Neuronal stem cell (in vitro differentiated cells): Measurements from ENCODE around the gene LMF2.
"Not testable (repeated sequence)": the region's sequence is repeated elsewhere in the genome, so short reads cannot be mapped to it uniquely, and the experiment has no call there.

ENCODE experiments used
- DNase-seq: peaks from one replicate; pipeline ENCODE4 v3.0.0-alpha.2; 2013; ENCODE audit warnings: low spot score
- H2AFZ ChIP-seq: one replicate; pipeline ENCODE4 v1.6.1; 2013; ENCODE audit warnings: mild to moderate bottlenecking, low read length, inconsistent platforms
- H2AK5ac ChIP-seq: 2 replicates; pipeline ENCODE4 v1.6.1; 2013; ENCODE audit warnings: low read depth, mild to moderate bottlenecking, inconsistent platforms, low read length, moderate library complexity, mixed read lengths
- H2BK120ac ChIP-seq: 2 replicates; pipeline ENCODE4 v1.6.1; 2013; ENCODE audit warnings: low read depth, mild to moderate bottlenecking, inconsistent platforms, low read length, moderate library complexity, mixed read lengths
- H2BK12ac ChIP-seq: one replicate; pipeline ENCODE4 v1.6.1; 2013; ENCODE audit warnings: low read length, inconsistent platforms
- H2BK15ac ChIP-seq: 2 replicates; pipeline ENCODE4 v1.6.1; 2013; ENCODE audit warnings: mild to moderate bottlenecking, low read length, inconsistent platforms, mixed read lengths
- H2BK5ac ChIP-seq: one replicate; pipeline ENCODE4 v1.6.1; 2013; ENCODE audit warnings: inconsistent platforms, mild to moderate bottlenecking, low read length, moderate library complexity
- H3K14ac ChIP-seq: one replicate; pipeline ENCODE4 v1.6.1; 2013; ENCODE audit warnings: low read length, inconsistent platforms
- H3K18ac ChIP-seq: 2 replicates; pipeline ENCODE4 v1.6.1; 2013; ENCODE audit warnings: low read length, inconsistent platforms
- H3K23ac ChIP-seq: 2 replicates; pipeline ENCODE4 v1.6.1; 2013; ENCODE audit warnings: low read depth, mild to moderate bottlenecking, mixed read lengths, low read length, inconsistent platforms; ENCODE audit not compliant: poor library complexity
- H3K27ac ChIP-seq: replicated peaks from 3 replicates; pipeline ENCODE4 v1.5.1; 2013; ENCODE audit warnings: low read length, inconsistent platforms
- H3K27me3 ChIP-seq, 3 experiments: 2 replicates each; pipeline ENCODE4 v1.6.1; 2013; ENCODE audit warnings: low read length in 3 of 3, mild to moderate bottlenecking in 2 of 3, inconsistent platforms in 1 of 3, low read depth in 1 of 3, mixed read lengths in 1 of 3, moderate library complexity in 1 of 3; ENCODE audit not compliant: control insufficient read depth in 3 of 3, insufficient read depth in 3 of 3
- H3K36me3 ChIP-seq, 2 donors: replicated peaks in 1 of 2; 2 replicates each; pipeline ENCODE4 v1.6.1; 2013; ENCODE audit warnings: low read length in 2 of 2; ENCODE audit not compliant: control insufficient read depth in 2 of 2, insufficient read depth in 2 of 2
- H3K4ac ChIP-seq: 2 replicates; pipeline ENCODE4 v1.6.1; 2013; ENCODE audit warnings: inconsistent platforms, mild to moderate bottlenecking, low read length, moderate library complexity
- H3K4me1 ChIP-seq, 2 donors: 1 replicate in 1 of 2; 2 replicates in 1 of 2; pipeline ENCODE4 v1.6.1; 2013; ENCODE audit warnings: low read length in 2 of 2, low read depth in 1 of 2; ENCODE audit not compliant: control insufficient read depth in 2 of 2, insufficient read depth in 1 of 2
- H3K4me2 ChIP-seq: one replicate; pipeline ENCODE4 v1.6.1; 2013; ENCODE audit warnings: mild to moderate bottlenecking, low read length, inconsistent platforms; ENCODE audit not compliant: insufficient read depth, poor library complexity, severe bottlenecking
- H3K4me3 ChIP-seq, 2 donors: 2 replicates each; pipeline ENCODE4 v1.5.1; 2013; ENCODE audit warnings: low read length in 2 of 2, mild to moderate bottlenecking in 2 of 2, inconsistent platforms in 1 of 2, moderate library complexity in 1 of 2
- H3K79me1 ChIP-seq: one replicate; pipeline ENCODE4 v1.6.1; 2013; ENCODE audit warnings: low read depth, mild to moderate bottlenecking, inconsistent platforms, low read length, moderate library complexity
- H3K9ac ChIP-seq: one replicate; pipeline ENCODE4 v1.6.1; 2013; ENCODE audit warnings: mild to moderate bottlenecking, low read depth, low read length, inconsistent platforms; ENCODE audit not compliant: poor library complexity
- H3K9me3 ChIP-seq, 2 donors: replicated peaks in 1 of 2; 2 replicates each; pipeline versions ENCODE3 to v1.6.1; 2013; ENCODE audit warnings: low read length in 2 of 2, mild to moderate bottlenecking in 2 of 2, inconsistent platforms in 1 of 2, low read depth in 1 of 2, mixed read lengths in 1 of 2, moderate library complexity in 1 of 2; ENCODE audit not compliant: control insufficient read depth in 2 of 2, insufficient read depth in 1 of 2
- H4K8ac ChIP-seq: one replicate; pipeline ENCODE4 v1.6.1; 2013; ENCODE audit warnings: low read depth, mild to moderate bottlenecking, inconsistent platforms, low read length, moderate library complexity
- H4K91ac ChIP-seq: one replicate; pipeline ENCODE4 v1.6.1; 2013; ENCODE audit warnings: low read length, low read depth, mild to moderate bottlenecking, inconsistent platforms; ENCODE audit not compliant: poor library complexity
- WGBS, 2 donors: extraction: QIAGEN DNeasy Blood & Tissue Kit; methylation state at CpG; one replicate each; pipeline ENCODE4 v1.1.7; 2013; ENCODE audit warnings: missing lambda C conversion rate in 2 of 2, mixed read lengths in 1 of 2; ENCODE audit not compliant: insufficient read length in 2 of 2, insufficient replicate concordance in 1 of 2; ENCODE audit errors: extremely low coverage in 2 of 2; 5-methylcytosine and 5-hydroxymethylcytosine counted together

LMF2 gene

DNA sequence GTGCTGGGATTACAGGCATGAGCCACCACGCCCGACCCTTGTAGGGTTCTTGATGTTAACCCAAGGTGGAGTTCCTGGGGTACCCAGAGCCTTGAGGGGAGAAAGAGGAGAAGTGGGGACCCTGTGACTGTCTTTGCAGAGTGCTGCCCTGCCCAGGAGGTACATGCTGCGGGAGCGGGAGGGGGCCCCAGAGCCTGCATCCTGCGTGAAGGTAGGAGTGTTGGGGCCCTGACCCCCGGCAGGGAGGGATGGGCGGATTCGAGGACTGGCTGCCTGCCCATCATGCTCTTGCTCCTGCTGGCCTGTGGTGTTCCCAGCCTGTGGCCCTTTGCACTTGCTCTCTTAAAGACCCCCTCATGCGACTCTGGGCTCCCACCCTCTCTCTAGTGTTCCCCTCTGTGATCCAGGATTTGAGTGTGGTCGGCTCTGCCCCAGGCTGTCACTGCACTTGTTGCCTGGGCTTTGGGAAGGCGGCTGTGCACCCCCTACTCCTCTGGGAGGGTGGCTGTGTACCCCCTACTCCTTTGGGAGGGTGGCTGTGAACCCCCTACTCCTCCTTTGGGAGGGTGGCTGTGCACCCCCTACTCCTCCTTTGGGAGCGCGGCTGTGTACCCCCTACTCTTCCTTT lies 13.4 kb upstream of the LMF2 start:
- no CpG with 5 or more reads among the region's 13 CpGs for WGBS, 2 donors
- H3K36me3 ChIP-seq = peaks cover 64 to 82% of the 10 kb centered on the region in 2 donors
- no peak overlapping the region for H3K9ac ChIP-seq
- no peak overlapping the region for H2BK12ac ChIP-seq
- peak overlapping the region in 1 of 2 donors; percentile 34 for H3K4me3 ChIP-seq
- no peak overlapping the region for H2AK5ac ChIP-seq
- no peak overlapping the region for H2BK15ac ChIP-seq
- H3K4me2 ChIP-seq = no peak overlapping the region
- H3K27me3 ChIP-seq = no peaks in the 10 kb centered on the region
- no peak overlapping the region for H3K4ac ChIP-seq
- H2BK5ac ChIP-seq = no peak overlapping the region
- H3K18ac ChIP-seq = no peak overlapping the region
- no peak overlapping the region for H3K23ac ChIP-seq
- peak overlapping the region; percentile 56 for H3K14ac ChIP-seq
- peak overlapping the region; percentile 3 for H4K8ac ChIP-seq
- H2AFZ ChIP-seq = no peak overlapping the region
- peaks cover 22% of the 10 kb centered on the region for H3K79me1 ChIP-seq
- no peak for DNase-seq
- no peaks in the 10 kb centered on the region for H3K9me3 ChIP-seq
- no peak overlapping the region for H4K91ac ChIP-seq
- no peak overlapping the region for H2BK120ac ChIP-seq
- H3K4me1 ChIP-seq = peaks cover 5 to 9% of the 10 kb centered on the region in 2 donors
- H3K27ac ChIP-seq = no peak overlapping the region

DNA sequence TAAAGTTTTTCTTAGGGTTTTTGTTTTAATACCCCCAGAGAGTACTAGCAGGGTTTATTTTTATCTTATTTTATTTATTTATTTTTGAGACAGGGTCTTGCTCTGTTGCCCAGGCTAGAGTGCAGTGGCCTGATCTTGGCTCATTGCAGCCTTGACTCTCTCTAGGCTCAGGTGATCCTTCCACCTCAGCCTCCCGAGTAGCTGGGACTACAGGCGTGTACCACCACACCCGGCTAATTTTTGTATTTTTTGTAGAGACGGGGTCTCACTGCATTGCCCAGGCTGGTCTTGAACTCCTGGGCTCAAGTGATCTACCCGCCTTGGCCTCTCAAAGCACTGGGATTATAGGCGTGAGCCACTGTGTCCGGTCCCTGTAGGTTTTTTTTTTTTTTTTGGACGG lies 12.7 kb upstream of the LMF2 start:
- not testable (repeated sequence) for H2BK15ac ChIP-seq, H4K91ac ChIP-seq, H3K4me3 ChIP-seq, H3K4me2 ChIP-seq, H2AFZ ChIP-seq, H3K27me3 ChIP-seq, H3K4ac ChIP-seq, H3K14ac ChIP-seq, H2BK5ac ChIP-seq, H3K4me1 ChIP-seq, H2BK12ac ChIP-seq, H2BK120ac ChIP-seq, DNase-seq, H2AK5ac ChIP-seq, H3K18ac ChIP-seq, H3K9me3 ChIP-seq, H3K9ac ChIP-seq, H3K27ac ChIP-seq, H3K23ac ChIP-seq, H4K8ac ChIP-seq
- Histone ChIP-seq H3K79me1 (peaks cover 22% of the 10 kb centered on the region), H3K36me3 (peaks cover 64 to 86% of the 10 kb centered on the region in 2 donors)
- no CpG with 5 or more reads among the region's 8 CpGs for WGBS, 2 donors

- peaks cover 67 to 86% of the 10 kb centered on the region in 2 donors for H3K36me3 ChIP-seq
- no peak overlapping the region for H2BK120ac ChIP-seq
- no peak overlapping the region for H3K4me2 ChIP-seq
- H3K27ac ChIP-seq = no peak overlapping the region
- H3K23ac ChIP-seq = no peak overlapping the region
- no peak overlapping the region for H3K14ac ChIP-seq
- H3K4me1 ChIP-seq = peaks cover 0 to under 1% of the 10 kb centered on the region in 2 donors
- no CpG with 5 or more reads among the region's 8 CpGs for WGBS, 2 donors
- no peak overlapping the region for H2BK5ac ChIP-seq
- H2AK5ac ChIP-seq = no peak overlapping the region
- no peak overlapping the region for H3K4me3 ChIP-seq
- H3K4ac ChIP-seq = no peak overlapping the region
- no peak for DNase-seq
- H3K79me1 ChIP-seq = peaks cover 24% of the 10 kb centered on the region
- no peaks in the 10 kb centered on the region for H3K27me3 ChIP-seq
- no peak overlapping the region for H4K8ac ChIP-seq
- no peak overlapping the region for H4K91ac ChIP-seq
- no peak overlapping the region for H2AFZ ChIP-seq
- no peak overlapping the region for H2BK15ac ChIP-seq
- H2BK12ac ChIP-seq = no peak overlapping the region
- no peaks in the 10 kb centered on the region for H3K9me3 ChIP-seq
- H3K9ac ChIP-seq = no peak overlapping the region
- no peak overlapping the region for H3K18ac ChIP-seq
Measured at GRCh38 chr22:50519151-50519550, 11.6 kb upstream of the LMF2 start.

DNA sequence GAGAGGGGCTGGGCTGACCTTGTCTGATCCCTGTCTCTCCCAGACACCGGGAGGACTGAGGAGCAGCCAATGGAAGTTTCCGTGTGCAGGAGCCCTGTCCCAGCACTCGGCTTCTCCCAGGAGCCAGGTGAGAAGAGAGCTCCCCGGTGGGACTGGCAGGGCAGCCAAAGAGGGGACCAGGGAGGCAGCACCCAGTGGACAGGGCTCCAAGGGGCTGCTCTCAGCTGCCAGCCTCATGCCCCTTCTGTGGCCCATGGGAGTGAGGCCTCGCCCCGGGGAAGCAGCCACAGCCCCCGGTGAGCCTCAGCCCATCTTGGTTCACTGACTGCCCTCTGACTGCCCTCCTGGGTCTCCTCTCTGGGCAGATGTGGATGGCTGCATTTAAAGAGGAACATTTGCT lies 11.1 kb upstream of the LMF2 start:
- no peak overlapping the region for H3K18ac ChIP-seq
- no peaks in the 10 kb centered on the region for H3K27me3 ChIP-seq
- H3K9ac ChIP-seq = no peak overlapping the region
- no peak overlapping the region for H2BK5ac ChIP-seq
- peaks cover 25% of the 10 kb centered on the region for H3K79me1 ChIP-seq
- no peak overlapping the region for H3K23ac ChIP-seq
- H4K91ac ChIP-seq = no peak overlapping the region
- no peak overlapping the region for H3K4me2 ChIP-seq
- no peak overlapping the region for H2BK12ac ChIP-seq
- H3K4me1 ChIP-seq = no peaks in the 10 kb centered on the region
- no peak overlapping the region for H3K27ac ChIP-seq
- no peak overlapping the region for H2BK120ac ChIP-seq
- no peak overlapping the region for H2BK15ac ChIP-seq
- H3K4me3 ChIP-seq = no peak overlapping the region
- H4K8ac ChIP-seq = no peak overlapping the region
- DNase-seq = no peak
- no peak overlapping the region for H2AFZ ChIP-seq
- H3K14ac ChIP-seq = no peak overlapping the region
- no peak overlapping the region for H3K4ac ChIP-seq
- no peaks in the 10 kb centered on the region for H3K9me3 ChIP-seq
- no CpG with 5 or more reads among the region's 7 CpGs for WGBS, 2 donors
- H2AK5ac ChIP-seq = no peak overlapping the region
- peaks cover 63 to 84% of the 10 kb centered on the region in 2 donors for H3K36me3 ChIP-seq
